Astrocyte (in vitro differentiated cells and primary cell): Measurements from ENCODE around the gene TRPM6. TPM values are rescaled to one million over a fixed set of nuclear protein-coding genes. Genes with fewer than 3 reads are reported as not detected.

Experiments used
- DNase-seq: peaks from one replicate; pipeline ENCODE4 v3.0.0-alpha.2; 2010; ENCODE audit warnings: low read depth
- FAIRE-seq: peaks from 2 replicates; lab custom pipeline; 2011; peaks lifted over from hg19 to GRCh38; lab: Jason Lieb, UNC
- H2AFZ ChIP-seq: 2 replicates; pipeline ENCODE4 v1.6.0; 2012; ENCODE audit warnings: low read depth, low read length, inconsistent platforms
- H3K27ac ChIP-seq: 2 replicates; pipeline ENCODE4 v1.5.1; 2011; ENCODE audit warnings: low read depth, low read length, inconsistent platforms
- H3K27me3 ChIP-seq: 2 replicates; pipeline ENCODE4 v1.6.0; 2011; ENCODE audit warnings: low read length, inconsistent platforms; ENCODE audit not compliant: insufficient read depth
- H3K36me3 ChIP-seq: 2 replicates; pipeline ENCODE4 v1.5.1; 2011; ENCODE audit warnings: low read length, inconsistent platforms; ENCODE audit not compliant: insufficient read depth
- H3K4me1 ChIP-seq: 2 replicates; pipeline ENCODE4 v1.5.1; 2011; ENCODE audit warnings: low read length, inconsistent platforms; ENCODE audit not compliant: insufficient read depth
- H3K4me2 ChIP-seq: 2 replicates; pipeline ENCODE4 v1.6.0; 2012; ENCODE audit warnings: low read length, inconsistent platforms
- H3K4me3 ChIP-seq: 2 replicates; pipeline ENCODE4 v1.5.1; 2011; ENCODE audit warnings: low read depth, mild to moderate bottlenecking, low read length, inconsistent platforms; ENCODE audit not compliant: insufficient read depth
- H3K79me2 ChIP-seq: 2 replicates; pipeline ENCODE4 v1.6.0; 2012; ENCODE audit warnings: mild to moderate bottlenecking, low read length, inconsistent platforms; ENCODE audit not compliant: insufficient read depth
- H3K9ac ChIP-seq: 2 replicates; pipeline ENCODE4 v1.6.0; 2012; ENCODE audit warnings: mild to moderate bottlenecking, low read length, inconsistent platforms
- H3K9me3 ChIP-seq: 2 replicates; pipeline ENCODE4 v1.5.1; 2012; ENCODE audit warnings: low read depth, mild to moderate bottlenecking, low read length, inconsistent platforms; ENCODE audit not compliant: insufficient read depth
- H4K20me1 ChIP-seq: 2 replicates; pipeline ENCODE4 v1.6.0; 2012; ENCODE audit warnings: low read length, inconsistent platforms; ENCODE audit not compliant: insufficient read depth
- H3K27ac Mint-ChIP-seq: one replicate; pipeline ENCODE4 v1.8.0; 2021; ENCODE audit warnings: mild to moderate bottlenecking, mixed read lengths; ENCODE audit not compliant: unreplicated experiment
- H3K27me3 Mint-ChIP-seq: one replicate; pipeline ENCODE4 v1.8.0; 2021; ENCODE audit warnings: low read depth, mixed read lengths; ENCODE audit not compliant: unreplicated experiment
- H3K36me3 Mint-ChIP-seq: one replicate; pipeline ENCODE4 v1.8.0; 2021; ENCODE audit warnings: low read depth, mixed read lengths; ENCODE audit not compliant: unreplicated experiment
- H3K4me1 Mint-ChIP-seq: one replicate; pipeline ENCODE4 v1.8.0; 2021; ENCODE audit warnings: low read depth, mixed read lengths; ENCODE audit not compliant: unreplicated experiment
- H3K4me3 Mint-ChIP-seq: one replicate; pipeline ENCODE4 v1.8.0; 2021; ENCODE audit warnings: mild to moderate bottlenecking, moderate library complexity, mixed read lengths; ENCODE audit not compliant: unreplicated experiment
- H3K9me3 Mint-ChIP-seq: one replicate; pipeline ENCODE4 v1.8.0; 2021; ENCODE audit warnings: mild to moderate bottlenecking, mixed read lengths; ENCODE audit not compliant: unreplicated experiment
- EZH2 ChIP-seq: IDR thresholded peaks from 2 replicates; pipeline ENCODE4 v1.6.1; 2012; ENCODE audit warnings: mild to moderate bottlenecking, low read length, inconsistent platforms; ENCODE audit not compliant: insufficient read depth
- total RNA-seq: library from RNA; stranded (reverse); gene quantifications from 2 replicates; pipeline ENCODE4 v1.2.1, GENCODE V29; 2021
- TF ChIP-seq, protein P1 (sequence below): IDR thresholded peaks from 2 replicates; pipeline ENCODE4 v1.5.1; 2011; ENCODE audit warnings: low read depth, mild to moderate bottlenecking, inconsistent platforms, low read length, moderate library complexity; ENCODE audit not compliant: insufficient read depth

TRPM6 gene
- total RNA-seq, 1 donor from 2014 or later = 0.27 TPM

DNA sequence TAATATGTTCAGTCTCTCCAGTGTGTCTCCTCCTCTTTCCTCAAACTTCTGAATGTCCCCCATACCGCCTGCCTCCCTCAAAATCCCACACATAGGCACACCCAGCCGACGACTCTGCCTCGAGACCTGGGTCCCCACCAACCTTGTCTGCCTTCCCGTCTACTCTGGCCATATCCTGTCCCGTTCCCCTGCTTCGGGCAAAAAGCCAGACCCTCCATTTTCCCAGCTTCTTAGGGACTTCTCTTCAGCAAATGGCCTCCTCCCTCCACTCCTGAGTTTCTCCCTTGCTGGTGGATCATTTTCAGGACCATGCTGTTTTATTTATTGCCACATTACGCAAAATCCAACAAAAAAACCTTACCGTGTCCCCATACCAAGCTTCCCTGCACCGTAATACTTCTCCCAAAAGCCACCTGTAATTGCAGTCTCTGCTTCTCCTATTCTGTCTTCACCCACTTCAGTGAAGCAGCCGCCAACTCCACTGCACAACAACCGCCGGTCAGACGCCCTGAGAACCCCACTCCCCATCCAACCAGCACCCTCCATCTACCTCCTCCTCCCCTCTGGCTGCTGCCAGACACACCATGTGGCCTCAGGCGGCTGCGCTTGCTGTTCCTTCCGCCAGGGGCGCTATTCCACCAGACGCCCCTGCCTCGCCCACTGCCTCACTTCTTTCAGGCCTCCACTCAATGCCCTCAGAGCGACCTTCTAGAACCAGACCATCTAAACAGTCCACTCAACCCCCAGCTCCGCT is 117.0 kb downstream of the TRPM6 start:
- Mint-ChIP-seq H3K9me3 (no peaks in the 10 kb centered on the region), H3K36me3 (no peaks in the 10 kb centered on the region), H3K4me1 (peaks cover 5% of the 10 kb centered on the region), H3K27me3 (peaks cover 2% of the 10 kb centered on the region), H3K4me3 (no peak overlapping the region), H3K27ac (no peak overlapping the region)
- Histone ChIP-seq H3K27ac (no peak overlapping the region), H3K36me3 (no peaks in the 10 kb centered on the region), H4K20me1 (no peaks in the 10 kb centered on the region), H3K4me3 (no peak overlapping the region), H3K27me3 (no peaks in the 10 kb centered on the region), H3K4me1 (no peaks in the 10 kb centered on the region), H2AFZ (no peak overlapping the region), H3K4me2 (no peak overlapping the region), H3K9ac (no peak overlapping the region), H3K9me3 (no peaks in the 10 kb centered on the region), H3K79me2 (no peaks in the 10 kb centered on the region)
- FAIRE-seq = no peak
- no peak for TF ChIP-seq EZH2
- TF ChIP-seq, protein P1, sequence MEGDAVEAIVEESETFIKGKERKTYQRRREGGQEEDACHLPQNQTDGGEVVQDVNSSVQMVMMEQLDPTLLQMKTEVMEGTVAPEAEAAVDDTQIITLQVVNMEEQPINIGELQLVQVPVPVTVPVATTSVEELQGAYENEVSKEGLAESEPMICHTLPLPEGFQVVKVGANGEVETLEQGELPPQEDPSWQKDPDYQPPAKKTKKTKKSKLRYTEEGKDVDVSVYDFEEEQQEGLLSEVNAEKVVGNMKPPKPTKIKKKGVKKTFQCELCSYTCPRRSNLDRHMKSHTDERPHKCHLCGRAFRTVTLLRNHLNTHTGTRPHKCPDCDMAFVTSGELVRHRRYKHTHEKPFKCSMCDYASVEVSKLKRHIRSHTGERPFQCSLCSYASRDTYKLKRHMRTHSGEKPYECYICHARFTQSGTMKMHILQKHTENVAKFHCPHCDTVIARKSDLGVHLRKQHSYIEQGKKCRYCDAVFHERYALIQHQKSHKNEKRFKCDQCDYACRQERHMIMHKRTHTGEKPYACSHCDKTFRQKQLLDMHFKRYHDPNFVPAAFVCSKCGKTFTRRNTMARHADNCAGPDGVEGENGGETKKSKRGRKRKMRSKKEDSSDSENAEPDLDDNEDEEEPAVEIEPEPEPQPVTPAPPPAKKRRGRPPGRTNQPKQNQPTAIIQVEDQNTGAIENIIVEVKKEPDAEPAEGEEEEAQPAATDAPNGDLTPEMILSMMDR = peak; percentile 35
- DNase-seq = no peak

DNA sequence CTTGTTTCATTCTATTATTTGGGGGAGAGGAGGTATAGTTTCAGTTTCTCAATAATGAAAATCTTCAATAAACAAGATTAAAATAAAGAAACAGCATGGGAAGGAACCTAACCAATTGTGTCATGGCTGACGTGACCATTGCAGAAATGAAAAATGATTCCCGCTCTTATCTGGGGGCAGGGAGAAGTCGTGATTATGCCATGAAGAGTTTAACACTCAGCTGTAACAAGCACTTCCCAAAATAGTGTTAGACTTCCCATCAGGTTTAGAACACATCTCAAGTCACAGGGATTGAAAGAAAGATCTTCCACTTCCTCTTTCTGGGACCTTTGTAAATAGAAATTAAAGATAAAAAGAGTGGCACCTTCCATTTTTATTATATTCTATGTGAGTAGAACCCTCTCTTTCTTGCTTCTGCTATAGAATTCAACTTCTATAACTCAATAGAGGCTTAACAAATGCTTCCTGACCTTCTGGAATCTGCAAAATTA is 122.2 kb downstream of the TRPM6 start:
- FAIRE-seq (no peak), DNase-seq (no peak)
- Histone ChIP-seq H3K36me3 (no peaks in the 10 kb centered on the region), H3K79me2 (no peaks in the 10 kb centered on the region), H3K4me3 (no peak overlapping the region), H3K27me3 (no peaks in the 10 kb centered on the region), H3K4me1 (peaks cover 4% of the 10 kb centered on the region), H3K27ac (no peak overlapping the region), H3K4me2 (no peak overlapping the region), H4K20me1 (no peaks in the 10 kb centered on the region), H3K9ac (no peak overlapping the region), H3K9me3 (no peaks in the 10 kb centered on the region), H2AFZ (no peak overlapping the region)
- peaks cover 3% of the 10 kb centered on the region for H3K36me3 Mint-ChIP-seq
- peaks cover 2% of the 10 kb centered on the region for H3K27me3 Mint-ChIP-seq
- TF ChIP-seq, protein P1 = no peak
- TF ChIP-seq EZH2 = no peak
- H3K9me3 Mint-ChIP-seq = no peaks in the 10 kb centered on the region
- no peak overlapping the region for H3K4me3 Mint-ChIP-seq
- H3K4me1 Mint-ChIP-seq = no peaks in the 10 kb centered on the region
- H3K27ac Mint-ChIP-seq = no peak overlapping the region

DNA sequence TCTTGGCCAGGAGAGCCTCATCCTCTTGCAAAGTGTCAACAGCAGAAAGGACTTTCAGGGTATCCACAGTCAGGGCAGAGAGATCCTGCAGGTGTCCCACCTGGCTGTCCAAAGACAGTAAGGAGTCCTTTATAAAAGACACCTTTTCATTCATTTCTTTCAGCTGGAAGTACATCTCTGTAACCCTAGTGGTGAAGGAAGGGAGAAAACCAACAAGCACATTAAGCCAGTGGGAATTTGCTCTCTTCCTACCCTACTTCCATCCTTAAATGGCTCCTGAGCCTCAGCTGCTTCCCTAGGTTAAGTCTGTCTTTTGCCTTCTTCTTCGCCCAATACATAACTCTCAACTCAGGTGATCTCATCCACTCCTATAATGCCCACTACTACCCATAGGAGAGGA is 124.8 kb downstream of the TRPM6 start:
- H3K4me3 Mint-ChIP-seq = no peak overlapping the region
- Histone ChIP-seq H3K4me2 (no peak overlapping the region), H3K79me2 (no peaks in the 10 kb centered on the region), H3K4me3 (no peak overlapping the region), H3K36me3 (no peaks in the 10 kb centered on the region), H4K20me1 (no peaks in the 10 kb centered on the region), H3K9ac (no peak overlapping the region), H3K4me1 (peaks cover 6% of the 10 kb centered on the region), H2AFZ (no peak overlapping the region), H3K27ac (no peak overlapping the region), H3K27me3 (no peaks in the 10 kb centered on the region), H3K9me3 (no peaks in the 10 kb centered on the region)
- DNase-seq (no peak), FAIRE-seq (no peak)
- TF ChIP-seq EZH2 = no peak
- TF ChIP-seq, protein P1 = no peak
- no peaks in the 10 kb centered on the region for H3K9me3 Mint-ChIP-seq
- H3K27ac Mint-ChIP-seq = no peak overlapping the region
- H3K36me3 Mint-ChIP-seq = peaks cover 3% of the 10 kb centered on the region
- no peaks in the 10 kb centered on the region for H3K27me3 Mint-ChIP-seq
- no peaks in the 10 kb centered on the region for H3K4me1 Mint-ChIP-seq
